ENCODE measurements around the gene CLMP. TPM values are rescaled to one million over a fixed set of nuclear protein-coding genes. Genes with fewer than 3 reads are reported as not detected.

Gene CLMP
- total and polyA plus RNA-seq, 2 donors (not counting 1 experiment from before 2014, with no cell fraction given), result 0.01 TPM; not detected in 1

DNA sequence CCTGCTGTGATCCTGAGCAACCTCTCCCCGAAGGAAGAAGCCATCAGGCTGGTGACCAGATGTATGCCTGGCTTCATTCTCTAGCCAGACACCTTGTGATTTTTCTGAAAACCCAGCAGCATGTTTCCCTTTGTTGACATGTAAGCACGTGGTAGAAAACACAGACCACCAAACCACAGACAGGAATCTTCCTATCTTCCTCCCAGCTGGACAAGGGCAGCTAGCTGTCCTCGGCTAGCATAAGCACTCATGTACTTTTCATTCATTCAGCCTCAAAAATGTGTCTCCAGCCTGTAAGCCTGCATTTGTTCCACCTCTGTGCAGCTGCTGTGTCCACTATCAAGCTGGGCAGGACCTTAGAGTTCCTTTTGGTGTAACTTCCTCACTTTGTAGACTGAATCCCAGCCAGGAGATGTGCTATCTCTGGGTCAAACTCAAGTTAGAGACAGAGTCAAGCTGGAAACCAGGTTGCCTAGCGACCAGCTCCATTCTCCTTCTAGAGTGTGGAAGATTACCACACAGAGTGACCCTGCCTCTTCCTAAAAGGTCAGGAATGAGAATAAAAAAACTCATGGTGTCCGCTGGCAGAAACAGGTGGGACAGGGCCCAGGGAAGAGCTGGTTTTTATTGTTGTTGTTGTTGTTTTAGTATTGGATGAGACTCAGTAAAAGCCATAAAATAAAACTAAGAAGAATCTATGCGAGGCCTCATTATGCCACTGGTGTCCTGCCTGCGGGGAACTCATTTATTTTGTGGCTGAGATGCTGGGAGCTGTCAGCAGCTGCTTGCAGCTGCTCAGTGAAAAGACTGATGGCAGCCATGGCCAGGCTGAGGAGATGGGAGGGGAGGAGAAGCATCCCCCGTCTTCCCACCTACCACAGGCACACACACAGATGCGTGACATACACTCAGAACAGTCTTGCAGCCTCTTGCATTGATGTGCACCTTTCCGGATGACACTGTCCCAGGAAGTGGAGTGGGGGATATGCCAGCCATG, 7.4 kb upstream of the CLMP start:
- no peak for DNase-seq
- ChIA-PET CTCF (no interaction called here), POLR2A (no interaction called here)
- no peak overlapping the region for H3K4me3 Mint-ChIP-seq
- Histone ChIP-seq H3K27me3 (replicated peaks in 1 of 4; ENCODE audit: control extremely low read depth in 1 of 4, control insufficient read depth in 3 of 4, insufficient read depth in 4 of 4, low read length in 3 of 4) (peaks cover 0 to 10% (median 2%) of the 10 kb centered on the region in 4 experiments), H3K36me3 (replicated peaks in 1 of 2; ENCODE audit: control extremely low read depth in 1 of 2, control insufficient read depth in 1 of 2, extremely low read depth in 1 of 2, insufficient read depth in 2 of 2, low read length in 1 of 2) (no peaks in the 10 kb centered on the region), H3K9me3 (ENCODE audit: control extremely low read depth in 1 of 3, control insufficient read depth in 2 of 3, insufficient read depth in 1 of 3, low read length in 2 of 3) (no peaks in the 10 kb centered on the region), H3K79me2 (ENCODE audit: control insufficient read depth, insufficient read depth, low read length) (no peaks in the 10 kb centered on the region), H3K9ac (ENCODE audit: low read length) (no peak overlapping the region), H3K4me2 (replicated peaks; ENCODE audit: low read depth, low read length, poor library complexity, severe bottlenecking) (no peak overlapping the region), H4K20me1 (ENCODE audit: control insufficient read depth, insufficient read depth, low read length, poor library complexity, severe bottlenecking) (no peaks in the 10 kb centered on the region), H2AFZ (ENCODE audit: insufficient read depth, low read depth, low read length, poor library complexity, severe bottlenecking) (no peak overlapping the region), H3K4me1 (ENCODE audit: control insufficient read depth in 2 of 2, insufficient read depth in 2 of 2, low read length in 2 of 2) (no peaks in the 10 kb centered on the region), H3K27ac (ENCODE audit: low read length in 2 of 2) (no peak overlapping the region), H3K4me3 (ENCODE audit: control extremely low read depth in 1 of 5, extremely low read depth in 1 of 5, insufficient read depth in 1 of 5, low read depth in 2 of 5, low read length in 4 of 5) (no peak overlapping the region)
- H3K27me3 Mint-ChIP-seq, result peaks cover 42% of the 10 kb centered on the region
- H3K9me3 Mint-ChIP-seq (ENCODE audit: insufficient read depth), result no peaks in the 10 kb centered on the region
- intact Hi-C loops (cut with micrococcal nuclease), result no loop called here
- no peak for ATAC-seq (ENCODE audit: low read depth)
- 58% methylated on average over 7 of the region's 10 CpGs for WGBS (ENCODE audit: insufficient coverage)
- H3K4me1 Mint-ChIP-seq, result no peaks in the 10 kb centered on the region
- TF ChIP-seq, protein P1, sequence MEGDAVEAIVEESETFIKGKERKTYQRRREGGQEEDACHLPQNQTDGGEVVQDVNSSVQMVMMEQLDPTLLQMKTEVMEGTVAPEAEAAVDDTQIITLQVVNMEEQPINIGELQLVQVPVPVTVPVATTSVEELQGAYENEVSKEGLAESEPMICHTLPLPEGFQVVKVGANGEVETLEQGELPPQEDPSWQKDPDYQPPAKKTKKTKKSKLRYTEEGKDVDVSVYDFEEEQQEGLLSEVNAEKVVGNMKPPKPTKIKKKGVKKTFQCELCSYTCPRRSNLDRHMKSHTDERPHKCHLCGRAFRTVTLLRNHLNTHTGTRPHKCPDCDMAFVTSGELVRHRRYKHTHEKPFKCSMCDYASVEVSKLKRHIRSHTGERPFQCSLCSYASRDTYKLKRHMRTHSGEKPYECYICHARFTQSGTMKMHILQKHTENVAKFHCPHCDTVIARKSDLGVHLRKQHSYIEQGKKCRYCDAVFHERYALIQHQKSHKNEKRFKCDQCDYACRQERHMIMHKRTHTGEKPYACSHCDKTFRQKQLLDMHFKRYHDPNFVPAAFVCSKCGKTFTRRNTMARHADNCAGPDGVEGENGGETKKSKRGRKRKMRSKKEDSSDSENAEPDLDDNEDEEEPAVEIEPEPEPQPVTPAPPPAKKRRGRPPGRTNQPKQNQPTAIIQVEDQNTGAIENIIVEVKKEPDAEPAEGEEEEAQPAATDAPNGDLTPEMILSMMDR (IDR thresholded peaks at IDR 0.05), result no peak
- no peak for TF ChIP-seq EZH2 (IDR thresholded peaks at IDR 0.05; ENCODE audit: borderline replicate concordance, insufficient read depth, low read depth, low read length, poor library complexity, severe bottlenecking)
- H3K27ac Mint-ChIP-seq, result no peak overlapping the region

DNA sequence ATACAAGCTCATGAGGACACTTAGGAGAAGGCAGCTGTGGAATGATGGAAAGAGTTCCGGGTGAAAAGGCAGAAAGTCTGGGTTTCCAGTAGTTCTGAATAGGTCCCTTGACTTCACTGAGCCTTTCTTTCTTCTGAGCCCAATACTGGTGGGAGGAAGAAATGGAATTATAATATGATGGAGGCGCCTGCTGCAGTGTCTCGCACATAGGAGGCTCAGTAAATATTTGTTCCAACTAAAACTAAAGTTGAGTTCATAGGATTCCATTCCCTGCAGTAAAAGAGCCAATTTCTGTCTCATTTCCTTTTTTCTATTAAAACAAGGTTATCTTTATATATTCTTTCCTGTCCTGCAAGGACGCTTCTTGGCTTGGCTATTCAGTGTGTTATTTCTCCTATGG, 5.2 kb upstream of the CLMP start:
- no peaks in the 10 kb centered on the region for H3K9me3 Mint-ChIP-seq (ENCODE audit: insufficient read depth)
- ATAC-seq (ENCODE audit: low read depth) (no peak), DNase-seq (no peak)
- H3K27me3 ChIP-seq (replicated peaks in 1 of 4; ENCODE audit: control extremely low read depth in 1 of 4, control insufficient read depth in 3 of 4, insufficient read depth in 4 of 4, low read length in 3 of 4), result peaks cover 0 to 21% (median 11%) of the 10 kb centered on the region in 4 experiments
- TF ChIP-seq, protein P1 (IDR thresholded peaks at IDR 0.05), result no peak
- TF ChIP-seq EZH2 (IDR thresholded peaks at IDR 0.05; ENCODE audit: borderline replicate concordance, insufficient read depth, low read depth, low read length, poor library complexity, severe bottlenecking), result no peak
- no peaks in the 10 kb centered on the region for H3K36me3 ChIP-seq (replicated peaks in 1 of 2; ENCODE audit: control extremely low read depth in 1 of 2, control insufficient read depth in 1 of 2, extremely low read depth in 1 of 2, insufficient read depth in 2 of 2, low read length in 1 of 2)
- ChIA-PET CTCF (no interaction called here), POLR2A (no interaction called here)
- no peak overlapping the region for H2AFZ ChIP-seq (ENCODE audit: insufficient read depth, low read depth, low read length, poor library complexity, severe bottlenecking)
- H3K4me3 ChIP-seq (ENCODE audit: control extremely low read depth in 1 of 5, extremely low read depth in 1 of 5, insufficient read depth in 1 of 5, low read depth in 2 of 5, low read length in 4 of 5), result no peak overlapping the region
- H3K4me1 Mint-ChIP-seq, result peaks cover 5% of the 10 kb centered on the region
- H3K79me2 ChIP-seq (ENCODE audit: control insufficient read depth, insufficient read depth, low read length), result no peaks in the 10 kb centered on the region
- H3K27me3 Mint-ChIP-seq, result peaks cover 48% of the 10 kb centered on the region
- no peaks in the 10 kb centered on the region for H3K9me3 ChIP-seq (ENCODE audit: control extremely low read depth in 1 of 3, control insufficient read depth in 2 of 3, insufficient read depth in 1 of 3, low read length in 2 of 3)
- no peak overlapping the region for H3K27ac Mint-ChIP-seq
- WGBS (ENCODE audit: insufficient coverage), result 89% methylated on average over 1 of the region's 4 CpGs
- no peak overlapping the region for H3K4me3 Mint-ChIP-seq
- intact Hi-C loops (cut with micrococcal nuclease), result no loop called here
- no peak overlapping the region for H3K27ac ChIP-seq (ENCODE audit: low read length in 2 of 2)
- no peaks in the 10 kb centered on the region for H4K20me1 ChIP-seq (ENCODE audit: control insufficient read depth, insufficient read depth, low read length, poor library complexity, severe bottlenecking)
- H3K4me2 ChIP-seq (replicated peaks; ENCODE audit: low read depth, low read length, poor library complexity, severe bottlenecking), result no peak overlapping the region
- H3K9ac ChIP-seq (ENCODE audit: low read length), result no peak overlapping the region
- peaks cover 3 to 11% of the 10 kb centered on the region in 2 donors for H3K4me1 ChIP-seq (ENCODE audit: control insufficient read depth in 2 of 2, insufficient read depth in 2 of 2, low read length in 2 of 2)

Measured in B cell (primary cell).